Measurements from ENCODE around the gene SLC39A11.

SLC39A11 gene

GRCh38 chr17:72603420-72604242, 488.9 kb downstream of the SLC39A11 start:
- DNase-seq: no peak

- DNase-seq: peak; percentile 11
Observed at GRCh38 chr17:72602517-72603419, 489.7 kb downstream of the SLC39A11 start.

DNA sequence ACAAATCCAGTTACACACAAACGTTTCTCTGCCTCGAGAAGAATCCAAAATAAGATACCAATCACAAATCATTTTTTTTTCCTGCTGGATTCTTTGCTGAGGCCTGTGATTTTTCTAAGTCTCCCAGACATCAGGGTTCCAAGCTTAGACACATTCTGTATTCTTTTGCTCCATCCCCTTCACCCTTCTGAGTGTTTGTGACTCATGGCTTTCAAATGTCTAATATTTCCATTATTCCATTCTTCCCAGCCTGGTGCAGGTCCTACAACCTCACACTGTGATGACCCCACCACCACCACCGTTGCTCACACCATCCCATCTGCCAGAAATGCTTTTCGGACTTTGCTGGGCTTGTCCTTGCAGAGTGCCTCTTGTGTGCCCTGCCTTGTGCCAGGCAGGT, 491.6 kb downstream of the SLC39A11 start:
- DNase-seq: no peak

GRCh38 chr17:72599891-72600290, 492.6 kb downstream of the SLC39A11 start:
- no peak for DNase-seq

- DNase-seq: no peak
Observed at GRCh38 chr17:72598695-72599094, 493.8 kb downstream of the SLC39A11 start.

- DNase-seq: no peak
Observed at GRCh38 chr17:72597354-72598087, 495.0 kb downstream of the SLC39A11 start.
